NCI-H2081 (cell line): ENCODE data around the gene ATP5ME.
"Not testable (repeated sequence)": the region's sequence is repeated elsewhere in the genome, so short reads cannot be mapped to it uniquely, and the experiment has no call there.

ENCODE experiments used
- DNase-seq, 2 experiments: peaks; one replicate each; lab custom pipeline; 2025; lab: John Stamatoyannopoulos, UW

The ATP5ME gene

DNA sequence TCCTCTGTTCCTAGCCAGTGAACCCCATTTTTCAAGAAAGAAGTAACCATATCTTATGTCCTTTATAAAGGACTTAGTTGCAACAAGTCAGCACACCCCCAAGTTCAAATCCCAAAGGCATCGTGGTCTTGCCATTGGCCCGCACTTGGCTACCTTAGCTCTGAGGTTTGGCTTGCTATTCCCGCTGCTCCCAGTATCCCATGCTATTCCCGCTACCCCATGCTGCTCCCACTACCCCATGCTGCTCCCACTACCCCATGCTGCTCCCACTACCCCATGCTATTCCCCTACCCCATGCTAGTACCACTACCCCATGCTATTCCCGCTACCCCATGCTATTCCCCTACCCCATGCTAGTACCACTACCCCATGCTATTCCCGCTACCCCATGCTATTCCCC lies 5.9 kb downstream of the ATP5ME start:
- DNase-seq, result not testable (repeated sequence)

- no peak for DNase-seq
Measured at GRCh38 chr4:667545-667925, 6.5 kb downstream of the ATP5ME start.

GRCh38 chr4:666822-667544 lies 7.1 kb downstream of the ATP5ME start:
- no peak for DNase-seq

- no peak for DNase-seq
Measured at GRCh38 chr4:666436-666810, 7.7 kb downstream of the ATP5ME start.

DNA sequence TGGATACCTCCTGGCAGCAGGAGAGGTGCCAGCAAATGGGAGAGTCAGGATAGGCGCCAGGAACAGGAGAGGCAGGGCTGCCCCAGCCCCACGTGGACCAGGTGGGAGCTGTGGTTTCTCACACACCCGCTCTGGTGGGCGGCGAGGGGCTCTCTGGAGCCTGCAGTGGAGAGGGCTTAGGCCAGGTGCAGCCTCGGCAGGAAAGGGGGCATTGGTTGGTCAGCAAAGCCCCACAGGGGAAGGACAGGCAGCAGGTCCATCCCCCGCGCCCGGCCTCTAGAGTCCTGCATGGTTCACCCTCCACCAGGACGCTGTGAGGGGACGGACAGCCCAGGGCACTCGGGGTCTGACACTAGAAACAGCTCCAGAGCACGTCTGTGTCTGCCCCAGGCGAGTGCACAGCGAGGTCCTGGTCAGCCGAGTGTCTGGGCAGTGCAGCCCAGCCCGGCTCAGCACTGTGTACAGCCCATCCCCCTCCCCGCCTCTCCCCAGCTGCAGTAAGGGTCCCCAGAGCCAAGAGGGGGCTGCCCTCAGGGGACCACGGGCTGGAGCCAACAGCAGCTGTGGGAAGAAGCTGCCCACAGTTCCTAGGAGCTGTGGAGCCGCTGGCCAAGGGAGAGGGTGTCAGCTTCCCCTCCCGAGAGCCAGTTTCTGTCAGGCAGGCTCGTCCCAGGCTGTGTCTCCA lies 8.2 kb downstream of the ATP5ME start:
- no peak for DNase-seq

GRCh38 chr4:665381-665750 lies 8.7 kb downstream of the ATP5ME start:
- no peak for DNase-seq

GRCh38 chr4:664713-665231 lies 9.3 kb downstream of the ATP5ME start:
- DNase-seq, result no peak

GRCh38 chr4:663438-664428 lies 10.3 kb downstream of the ATP5ME start:
- DNase-seq, result peak in 1 of 2 experiments; percentile 28

DNA sequence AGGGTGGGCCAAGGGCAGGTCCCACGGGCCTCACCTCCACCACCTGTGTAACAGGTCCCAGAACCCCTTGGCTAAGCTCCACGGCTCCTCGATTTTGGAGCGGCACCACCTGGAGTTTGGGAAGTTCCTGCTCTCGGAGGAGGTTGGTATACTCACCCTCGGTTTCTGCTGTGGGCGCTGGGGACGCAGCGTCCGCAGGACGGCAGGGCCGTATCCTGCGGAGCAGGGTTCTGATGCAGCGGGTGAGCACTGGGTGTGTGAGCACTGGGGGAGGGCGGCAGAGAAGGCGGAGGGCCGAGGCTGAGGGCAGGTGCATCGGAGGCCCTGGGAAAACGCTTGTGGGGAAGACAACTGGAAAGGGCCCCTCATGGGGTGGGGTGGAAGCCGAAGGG lies 11.0 kb downstream of the ATP5ME start:
- no peak for DNase-seq

DNA sequence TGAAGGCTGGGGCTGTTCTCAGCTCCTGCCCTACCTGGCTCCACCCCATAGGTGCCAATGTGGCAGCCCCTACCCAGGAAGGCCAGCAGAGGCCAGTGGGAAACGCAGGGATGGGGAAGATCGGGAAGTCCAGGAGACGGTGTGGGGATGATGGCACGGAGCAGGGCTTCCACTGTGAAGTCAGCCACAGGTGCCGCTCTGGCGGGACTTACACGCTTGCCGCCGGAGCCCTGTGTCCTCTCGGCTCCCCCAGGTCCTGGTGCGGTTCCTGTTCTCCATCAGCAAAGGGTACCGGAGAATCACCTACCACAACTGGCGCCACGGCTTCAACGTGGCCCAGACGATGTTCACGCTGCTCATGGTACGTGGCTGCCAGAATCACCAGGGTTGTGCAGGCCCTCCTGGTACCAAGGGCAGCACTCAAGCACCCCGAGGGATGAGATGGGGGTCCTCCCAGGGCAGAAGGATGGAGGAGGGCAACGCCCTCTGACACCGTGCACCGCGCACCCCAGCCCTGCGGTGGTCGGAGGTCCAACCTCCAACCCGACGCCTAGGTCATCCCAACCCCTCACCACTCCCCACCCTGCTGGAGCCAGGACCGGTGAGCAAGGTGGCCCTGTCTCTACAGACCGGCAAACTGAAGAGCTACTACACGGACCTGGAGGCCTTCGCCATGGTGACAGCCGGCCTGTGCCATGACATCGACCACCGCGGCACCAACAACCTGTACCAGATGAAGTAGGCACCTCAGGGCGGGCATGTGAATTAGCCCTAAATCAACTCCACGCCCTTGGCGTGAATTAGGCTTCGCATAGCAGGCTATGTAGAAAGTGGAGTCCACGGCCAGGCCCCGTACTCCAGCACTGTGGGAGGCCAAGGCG lies 12.0 kb downstream of the ATP5ME start:
- no peak for DNase-seq

DNA sequence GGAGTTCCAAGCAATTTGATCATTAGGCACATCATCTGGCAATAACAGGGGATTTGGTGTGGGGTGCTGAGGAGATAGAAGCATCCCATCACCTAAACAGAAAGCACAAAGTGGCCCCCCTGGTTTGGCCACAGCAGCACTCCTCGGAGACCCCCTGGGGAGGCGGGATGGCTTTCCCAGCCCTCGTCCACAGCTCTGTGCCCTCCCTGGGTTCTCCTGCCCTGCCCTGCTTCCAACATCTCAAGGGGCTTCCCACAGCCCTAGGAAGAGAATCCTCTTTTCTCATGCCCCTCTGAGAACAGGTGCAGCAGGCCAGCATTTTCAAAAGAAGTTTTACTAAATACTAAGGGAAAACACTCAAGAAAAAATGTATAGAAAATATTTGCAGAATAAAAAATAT lies 12.8 kb downstream of the ATP5ME start:
- no peak for DNase-seq

GRCh38 chr4:660401-660800 lies 13.7 kb downstream of the ATP5ME start:
- DNase-seq, result no peak

DNA sequence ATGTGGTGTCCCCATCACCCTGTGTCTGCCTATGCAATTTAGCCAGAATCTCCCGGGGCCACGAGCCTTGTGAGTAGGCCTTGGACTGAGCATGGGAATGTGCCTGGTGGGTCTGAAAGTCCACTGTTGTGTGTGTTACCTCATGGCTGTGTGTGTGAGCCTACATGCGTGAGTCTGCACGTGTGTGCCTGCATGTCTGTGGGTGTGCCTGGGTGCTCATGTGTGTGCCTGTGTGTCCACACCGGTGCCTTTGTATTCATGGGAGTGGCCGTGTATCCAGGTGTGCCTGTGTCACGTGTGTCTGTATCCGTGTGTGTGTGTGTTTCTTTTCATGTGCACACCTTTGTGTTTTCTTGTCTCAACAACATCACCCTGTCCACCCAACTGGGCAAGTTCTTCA lies 14.2 kb downstream of the ATP5ME start:
- no peak for DNase-seq

DNA sequence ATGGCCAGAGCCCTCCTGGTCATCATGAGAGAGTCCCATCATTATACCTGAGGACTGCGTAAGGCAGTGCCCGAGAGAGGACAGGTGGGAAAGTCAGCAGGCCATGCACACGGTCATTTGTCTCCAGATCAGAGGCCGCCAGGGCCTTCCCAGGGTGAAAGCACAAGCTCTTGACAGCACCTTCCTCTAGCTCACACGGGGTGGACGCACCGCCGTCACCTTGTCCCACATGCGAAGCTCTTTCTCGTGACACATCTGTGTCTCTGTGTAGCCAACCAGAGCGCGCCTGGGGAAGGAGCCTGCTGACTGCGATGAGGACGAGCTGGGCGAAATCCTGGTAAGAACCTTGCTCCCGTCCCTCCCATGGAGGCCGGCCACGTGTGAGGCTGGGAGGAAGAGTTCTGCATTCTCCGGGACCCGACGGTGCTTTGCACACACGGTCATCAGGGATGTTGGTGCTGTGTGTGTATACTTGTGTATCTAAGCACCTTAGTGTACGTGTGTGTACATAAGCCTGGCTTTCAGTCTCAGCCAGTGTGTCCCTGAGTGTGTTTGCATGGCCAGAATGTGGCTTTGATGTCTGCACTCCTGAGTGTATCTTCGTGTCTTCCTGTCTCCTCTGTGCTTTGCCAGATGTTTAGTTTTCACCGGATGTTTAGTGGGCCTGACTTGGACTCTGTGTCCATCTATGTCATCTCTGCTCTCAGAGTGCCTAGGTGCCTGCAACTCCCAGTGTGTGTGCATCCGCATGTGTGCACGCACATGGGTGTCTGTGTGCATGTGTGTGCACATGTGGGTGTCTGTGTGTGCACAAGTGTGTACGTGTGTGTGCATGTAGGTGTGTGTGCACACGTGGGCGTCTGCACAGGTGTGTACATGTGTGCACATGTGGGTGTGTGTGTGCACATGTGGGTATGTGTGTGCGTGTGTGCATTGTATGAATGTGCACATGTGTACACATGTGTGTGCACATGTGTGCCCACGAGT lies 15.1 kb downstream of the ATP5ME start:
- DNase-seq, result no peak

- DNase-seq, result no peak
Measured at GRCh38 chr4:657834-658667, 16.0 kb downstream of the ATP5ME start.

GRCh38 chr4:657338-657833 lies 16.7 kb downstream of the ATP5ME start:
- DNase-seq, result no peak

- DNase-seq, result no peak
Measured at GRCh38 chr4:656436-657337, 17.4 kb downstream of the ATP5ME start.
